ENCODE results near the gene PTPRN2.

The PTPRN2 gene

DNA sequence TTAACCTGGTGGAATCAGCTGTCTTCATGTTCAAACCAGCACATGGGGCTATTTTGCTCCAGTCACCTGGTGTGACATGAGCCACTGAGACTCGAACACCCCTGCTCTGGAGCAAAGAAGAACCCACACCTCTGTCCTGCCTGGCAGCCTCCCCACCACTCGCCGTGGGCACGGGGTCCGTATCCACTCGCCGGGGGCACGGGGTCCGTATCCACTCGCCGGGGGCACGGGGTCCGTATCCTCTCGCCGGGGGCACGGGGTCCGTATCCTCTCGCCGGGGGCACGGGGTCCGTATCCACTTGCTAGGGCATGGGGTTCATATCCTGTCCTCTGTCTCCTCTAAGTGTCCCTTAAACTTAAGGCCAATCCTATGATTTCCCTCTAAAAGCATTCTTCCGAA is 558.7 kb downstream of the PTPRN2 start:
- no peak for DNase-seq

DNA sequence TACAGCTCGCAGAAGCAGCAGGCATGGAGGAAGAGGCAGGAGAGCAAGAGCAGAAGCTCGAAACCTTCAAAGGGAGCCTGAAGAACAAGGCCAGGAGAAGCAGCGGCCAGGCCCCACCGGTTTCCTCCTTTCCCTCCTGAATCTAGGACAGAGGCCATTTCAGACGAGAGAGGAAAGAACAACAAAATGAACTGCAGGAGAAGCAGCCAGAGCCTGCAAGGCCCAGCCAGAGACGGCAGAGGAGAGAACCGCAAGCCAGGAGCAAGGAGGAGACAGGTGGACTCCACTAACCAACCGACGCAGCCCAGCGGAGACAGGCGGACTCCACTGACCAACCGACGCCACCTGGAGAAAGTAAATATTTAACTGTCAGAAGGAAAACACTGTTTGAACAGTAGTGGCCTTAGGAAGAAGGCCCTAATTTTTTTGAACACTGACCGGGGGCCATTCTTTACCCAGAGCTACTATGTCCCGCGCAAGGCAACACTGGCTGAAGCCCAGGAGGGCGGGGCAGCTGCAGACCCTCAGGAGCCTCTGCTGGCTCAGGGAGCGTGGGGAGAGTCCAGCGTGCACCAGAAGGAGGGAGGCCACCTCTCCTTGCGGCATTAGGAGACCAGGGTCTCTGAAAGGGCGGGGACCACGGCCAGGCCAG is 559.2 kb downstream of the PTPRN2 start:
- DNase-seq, result no peak

DNA sequence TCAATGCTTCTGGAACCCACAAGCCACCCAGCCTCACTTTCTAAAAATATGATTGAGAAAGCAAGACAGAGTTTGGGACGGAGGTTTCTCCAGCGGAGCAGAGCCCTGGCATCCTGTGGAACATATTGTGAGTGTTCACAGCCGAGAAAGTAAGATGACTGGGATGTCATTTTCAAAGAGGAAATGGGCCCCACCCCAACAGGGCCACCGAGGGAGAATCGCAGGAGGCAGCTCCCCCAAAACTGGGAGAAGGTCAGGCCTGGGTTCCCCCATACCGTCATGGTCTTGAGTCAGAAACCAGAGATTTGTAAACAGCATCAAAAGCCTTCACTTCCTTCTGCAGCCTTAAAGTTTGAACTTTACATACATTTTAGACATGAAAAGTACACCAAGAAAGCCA is 560.0 kb downstream of the PTPRN2 start:
- DNase-seq, result no peak

DNA sequence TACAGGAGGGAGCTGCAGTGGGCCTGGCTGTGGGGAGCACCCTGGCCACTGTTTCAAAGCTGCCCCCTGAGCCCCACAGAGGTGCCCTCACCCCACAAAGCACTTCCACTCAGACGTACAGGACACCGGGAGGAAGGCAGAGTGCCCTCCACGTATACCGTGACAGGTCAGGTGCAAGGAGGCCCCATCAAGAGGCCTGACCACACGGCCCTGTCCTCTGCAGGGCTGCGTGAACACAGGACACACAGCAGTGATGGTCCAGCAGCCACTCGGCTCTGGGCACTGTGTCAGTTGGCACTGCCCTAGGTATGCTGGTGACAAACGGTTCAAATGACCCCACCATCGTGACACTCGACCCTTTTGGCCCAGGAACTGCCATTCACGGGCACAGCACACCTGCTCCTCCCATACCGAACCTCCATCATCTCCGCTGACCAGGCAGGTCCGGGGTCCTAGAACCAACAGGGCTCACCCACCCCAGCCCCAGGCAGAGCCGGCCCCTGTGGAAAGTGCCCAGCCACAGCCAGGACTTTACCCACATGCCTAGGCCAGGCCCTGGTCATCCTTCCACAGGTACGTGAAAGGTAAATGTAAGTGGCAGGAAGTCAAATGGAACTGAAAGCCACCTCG is 560.9 kb downstream of the PTPRN2 start:
- no peak for DNase-seq

DNA sequence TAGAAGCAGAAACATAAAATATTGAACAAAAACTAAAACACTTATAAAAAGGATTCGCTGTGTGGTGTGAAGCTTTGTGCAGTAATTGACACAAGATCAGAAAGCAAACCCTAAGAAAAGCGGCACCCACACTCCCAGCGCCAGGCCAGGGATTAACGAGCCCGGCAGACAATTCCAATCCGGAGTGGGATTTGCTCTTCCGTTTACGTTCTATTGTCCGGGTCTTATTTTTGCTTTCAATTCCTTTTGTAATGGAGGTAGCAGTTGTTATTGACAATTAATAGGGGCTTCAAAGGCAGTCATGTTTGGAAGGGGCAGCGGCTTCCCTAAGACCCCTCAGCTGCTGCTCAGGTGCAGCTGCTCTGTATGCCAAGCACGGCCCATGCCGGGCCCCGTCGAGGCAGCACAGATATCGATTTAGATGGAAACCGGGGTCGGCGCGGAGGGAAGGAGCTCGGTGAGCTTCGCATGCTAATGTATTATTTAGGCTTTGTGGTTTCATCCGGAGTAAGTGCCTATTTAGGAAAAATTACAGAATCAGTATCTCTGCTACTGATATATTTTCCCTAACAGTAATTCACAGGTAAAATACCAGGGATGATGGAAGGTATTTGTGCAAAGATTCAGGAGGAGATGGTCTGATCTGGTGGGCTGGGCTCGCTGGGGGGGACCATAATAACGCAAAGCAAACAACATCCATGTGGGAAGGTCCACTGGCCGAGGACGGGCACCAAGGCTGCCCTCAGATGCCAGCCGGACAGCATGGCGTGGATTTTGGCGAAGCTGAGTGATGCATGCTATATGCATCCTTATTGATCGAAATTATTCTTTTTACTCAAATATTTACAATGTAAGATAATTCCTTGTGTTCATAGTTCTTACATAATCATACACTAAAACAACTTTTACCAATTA is 561.7 kb downstream of the PTPRN2 start:
- no peak for DNase-seq

DNA sequence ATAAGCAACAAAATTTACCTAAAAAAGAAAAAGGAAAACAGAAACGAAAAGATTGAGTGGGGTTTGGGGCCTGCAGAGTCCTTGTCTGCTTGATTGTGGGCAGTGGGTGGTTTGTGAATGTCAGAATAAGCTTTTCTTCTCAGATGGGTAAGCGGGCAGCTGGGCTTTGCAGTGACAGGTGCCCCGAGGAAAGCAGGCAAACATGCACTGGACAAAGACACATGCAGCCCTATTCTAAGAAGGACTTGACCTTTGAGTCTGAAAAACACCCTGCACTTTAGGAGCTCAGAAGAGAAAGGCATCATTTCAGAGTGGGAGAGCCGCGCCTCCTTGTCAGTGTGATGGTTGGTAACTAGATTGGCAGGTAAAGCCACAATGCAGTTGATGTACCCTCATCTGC is 562.7 kb downstream of the PTPRN2 start:
- DNase-seq, result no peak

DNA sequence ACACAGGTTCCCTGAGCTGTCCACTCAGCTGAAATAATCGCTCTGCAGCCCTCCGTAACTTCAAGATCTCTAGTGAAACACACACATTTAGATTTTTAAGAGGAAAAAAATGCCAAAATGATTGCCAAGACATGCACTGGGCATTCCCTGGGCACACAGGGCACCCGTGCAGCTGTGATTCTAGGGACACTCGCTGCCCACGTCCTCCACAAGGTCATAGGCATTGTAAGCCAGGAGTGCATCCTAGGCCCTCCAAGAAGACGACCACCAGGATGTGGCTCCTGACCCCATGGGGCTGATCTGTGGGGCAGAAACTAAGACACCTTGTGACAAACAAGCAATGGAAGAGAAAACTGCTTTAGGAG is 563.3 kb downstream of the PTPRN2 start:
- DNase-seq, result no peak

DNA sequence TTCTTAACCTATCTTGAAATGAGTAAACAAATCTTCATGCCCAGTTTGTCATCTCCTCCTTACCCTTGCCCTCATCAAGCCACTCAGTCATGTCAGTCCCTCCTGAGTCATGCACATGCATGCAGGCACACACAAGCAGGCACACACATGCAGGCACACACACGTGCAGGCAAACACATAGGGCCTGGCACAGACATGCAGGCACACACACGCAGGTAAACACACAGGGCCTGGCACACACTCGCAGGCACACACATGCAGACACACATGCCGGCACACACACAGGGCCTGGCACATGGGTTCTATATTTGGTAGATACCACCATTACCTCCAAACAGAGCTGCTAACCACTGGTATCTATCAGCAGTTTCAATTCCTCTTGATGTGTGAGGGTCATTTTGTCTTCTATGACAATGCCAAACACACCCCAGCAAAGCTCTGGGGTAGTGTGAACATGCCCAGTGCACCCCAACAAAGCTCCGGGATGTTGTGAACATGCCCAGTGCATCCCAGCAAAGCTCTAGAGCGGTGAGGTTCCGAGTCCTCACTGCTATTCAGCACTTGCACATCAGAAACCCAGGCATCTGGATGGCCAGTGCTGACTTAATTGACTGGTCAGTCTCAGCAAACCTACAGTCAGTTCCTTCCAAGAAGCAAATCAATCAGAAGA is 563.8 kb downstream of the PTPRN2 start:
- DNase-seq, result no peak

DNA sequence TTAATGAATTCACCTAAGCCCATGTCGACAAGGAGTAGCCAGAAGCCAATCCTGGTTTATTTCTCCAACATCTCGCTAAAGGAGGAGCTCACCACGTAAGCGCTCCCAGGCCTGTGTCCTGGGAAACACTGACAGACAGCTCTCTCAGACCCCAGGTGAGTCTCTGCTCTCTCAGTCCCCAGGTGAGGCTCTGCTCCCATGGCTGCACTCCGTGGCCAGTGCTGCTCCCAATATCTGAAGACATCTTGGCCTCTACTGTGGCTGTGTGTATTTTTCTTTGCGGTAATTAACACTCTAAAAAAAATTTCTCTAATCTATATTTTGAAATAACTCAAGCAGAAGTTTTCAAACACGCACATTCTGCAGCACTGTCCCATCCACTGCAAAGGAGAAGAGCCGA is 564.5 kb downstream of the PTPRN2 start:
- no peak for DNase-seq

DNA sequence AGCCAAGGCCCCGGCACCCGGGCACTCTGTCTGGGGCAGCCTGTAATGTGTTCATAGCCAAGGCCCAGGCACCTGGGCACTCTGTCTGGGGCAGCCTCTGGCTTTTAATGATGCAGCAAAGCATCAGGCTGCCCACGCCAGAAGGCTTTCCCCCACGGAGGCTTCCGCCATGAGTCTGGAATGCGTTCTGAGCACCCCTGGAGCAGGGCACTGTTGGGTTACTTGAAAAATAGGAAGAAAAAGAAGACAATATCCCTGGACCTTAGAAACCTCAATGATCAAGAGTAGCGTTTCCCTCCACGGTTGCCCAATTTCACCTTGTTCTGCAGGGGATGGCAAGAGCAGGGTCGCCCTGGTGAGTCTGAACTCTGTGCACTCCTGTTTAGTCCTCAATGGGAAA is 565.0 kb downstream of the PTPRN2 start:
- no peak for DNase-seq

DNA sequence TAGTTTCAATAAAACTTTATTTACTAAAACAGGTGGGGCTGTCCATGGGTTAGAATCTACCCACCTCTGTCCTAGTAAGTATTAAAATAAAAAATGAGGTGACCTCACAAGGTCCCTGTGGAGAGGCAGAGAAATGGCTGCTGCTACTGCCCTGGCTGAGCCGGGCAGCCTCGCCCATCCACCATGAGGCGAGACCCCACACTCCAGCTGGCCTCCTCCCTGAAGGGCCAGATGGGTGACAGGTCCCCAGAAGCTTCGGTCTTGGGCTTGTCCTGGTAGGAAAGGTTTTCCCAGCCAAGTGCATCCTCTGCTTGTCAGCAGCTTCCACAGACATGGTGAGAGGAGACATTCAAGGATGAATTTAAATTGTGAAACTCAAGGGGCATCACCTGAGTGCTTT is 565.8 kb downstream of the PTPRN2 start:
- DNase-seq, result no peak

DNA sequence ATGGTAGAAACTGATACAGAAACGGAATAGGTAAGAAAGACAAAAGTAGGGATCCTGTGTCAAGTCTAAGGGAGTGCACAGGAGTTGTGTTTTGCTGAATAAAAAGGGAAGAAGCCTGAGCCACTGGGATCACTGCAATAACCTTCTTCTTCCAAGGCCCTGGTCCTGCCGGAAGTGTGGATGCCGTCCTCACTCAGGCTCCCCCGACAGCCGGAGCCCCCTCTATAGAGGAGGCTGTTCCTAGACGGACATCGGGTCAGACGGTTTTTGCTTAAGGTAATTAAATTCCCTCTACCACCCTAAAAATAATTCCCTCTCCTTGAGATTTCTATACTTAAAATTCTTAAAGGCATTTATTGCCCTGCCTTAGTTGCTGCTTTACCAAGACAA is 566.9 kb downstream of the PTPRN2 start:
- DNase-seq, result no peak

DNA sequence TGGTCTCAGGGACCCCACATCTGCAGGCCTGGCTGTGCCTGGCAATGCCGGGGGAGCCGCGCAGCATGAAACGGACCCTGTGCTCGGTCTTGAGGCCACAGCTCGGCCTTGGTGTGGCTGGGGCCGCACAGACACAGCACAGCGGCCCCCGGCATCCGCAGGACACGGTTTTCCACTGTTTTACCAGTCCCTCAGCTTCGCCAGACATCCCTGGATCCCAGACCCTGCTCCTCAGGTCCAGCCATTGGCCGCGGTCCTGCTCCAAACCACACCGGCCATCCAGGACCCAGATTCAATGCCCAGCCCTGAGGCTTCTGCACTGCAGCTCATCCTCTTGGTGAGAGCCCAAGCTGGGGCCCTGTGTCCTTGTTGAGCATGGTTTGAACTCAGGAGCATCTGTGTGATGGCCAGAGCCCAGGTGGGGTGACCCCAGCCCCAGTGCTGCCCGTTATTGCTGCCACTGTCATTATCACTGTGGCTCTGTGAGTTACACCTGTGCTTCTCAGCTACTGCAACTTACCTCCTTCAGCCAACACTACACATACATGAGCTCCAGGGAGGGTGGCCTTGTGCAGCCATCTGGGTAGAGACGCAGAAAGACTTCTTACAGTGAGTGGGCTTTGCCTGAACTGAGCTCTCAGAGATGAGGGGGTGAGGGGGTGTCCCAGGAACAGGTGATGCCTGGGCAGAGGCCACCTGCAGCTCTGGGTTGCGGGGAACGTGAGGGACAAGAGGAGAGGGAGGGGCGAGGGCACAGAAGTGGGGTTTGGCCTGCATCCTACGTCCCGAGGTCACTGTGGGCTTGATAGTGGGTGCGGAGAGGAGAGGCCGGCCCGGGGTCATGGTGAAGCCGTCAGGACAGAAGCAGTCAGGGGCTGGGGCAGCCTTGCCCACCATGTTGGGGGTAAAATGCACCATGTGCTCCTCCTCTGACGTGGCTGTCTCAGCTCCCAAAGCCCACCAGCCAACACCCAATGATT is 567.6 kb downstream of the PTPRN2 start:
- no peak for DNase-seq

DNA sequence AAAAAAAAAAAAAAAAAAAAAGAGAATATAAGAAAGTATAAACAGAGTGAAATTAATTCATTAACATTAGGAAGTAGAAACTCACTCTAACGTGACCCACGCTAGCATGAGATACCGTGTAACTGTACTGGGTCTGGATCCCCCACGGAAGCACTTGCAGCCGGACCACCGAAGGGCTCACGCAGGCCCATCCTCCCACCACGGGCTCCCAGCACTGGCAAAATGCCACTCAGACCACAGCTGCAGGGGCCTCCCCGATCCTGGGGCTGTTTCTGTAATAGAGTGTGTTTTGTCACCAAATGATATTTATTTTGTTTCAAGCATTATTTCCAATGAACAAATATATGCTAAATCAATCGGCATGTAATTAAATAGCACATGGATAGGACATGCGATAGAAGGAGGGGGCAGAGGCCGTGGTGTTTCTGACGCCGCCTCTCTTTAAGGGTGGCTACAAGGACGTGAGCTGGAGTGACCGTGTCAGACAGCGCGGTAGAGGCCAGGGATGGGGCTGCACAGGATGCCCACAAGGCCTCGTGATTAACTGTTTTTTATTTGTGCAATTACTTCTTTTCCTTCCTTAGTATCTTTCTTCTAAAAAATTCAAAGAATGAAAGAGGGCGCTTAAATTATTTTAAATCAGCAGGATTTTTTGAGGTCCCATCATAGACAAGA is 568.5 kb downstream of the PTPRN2 start:
- no peak for DNase-seq

DNA sequence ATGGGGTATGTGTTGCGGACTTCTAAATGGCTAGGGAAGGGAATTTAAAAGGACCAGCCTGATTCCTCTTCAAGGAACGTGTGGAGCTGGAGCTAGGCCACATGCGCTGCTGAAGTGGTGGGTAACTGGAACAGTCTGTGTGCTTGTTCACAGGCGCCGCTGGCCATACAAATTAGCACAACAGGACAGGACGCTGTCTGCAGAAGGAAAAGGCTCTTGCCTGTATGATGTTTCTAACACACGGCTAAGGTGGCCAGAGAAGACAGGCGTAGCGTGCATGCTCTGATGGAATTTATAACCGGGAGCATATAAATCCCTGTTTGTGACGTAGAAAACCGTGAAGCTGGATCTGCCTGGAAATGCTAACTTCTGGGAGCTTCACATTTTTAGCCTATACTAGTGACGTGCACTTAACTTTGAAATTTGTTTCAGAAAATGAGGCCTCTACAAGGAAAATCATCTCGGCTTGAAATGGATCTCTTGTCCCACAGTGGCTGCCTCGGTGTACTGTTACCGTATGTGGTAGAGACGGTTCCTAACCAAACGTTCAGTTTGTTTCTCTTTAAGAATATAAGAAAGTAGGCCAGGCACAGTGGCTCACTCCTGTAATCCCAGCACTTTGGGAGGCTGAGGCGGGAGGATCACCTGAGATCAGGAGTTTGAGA is 569.4 kb downstream of the PTPRN2 start:
- DNase-seq, result no peak

DNA sequence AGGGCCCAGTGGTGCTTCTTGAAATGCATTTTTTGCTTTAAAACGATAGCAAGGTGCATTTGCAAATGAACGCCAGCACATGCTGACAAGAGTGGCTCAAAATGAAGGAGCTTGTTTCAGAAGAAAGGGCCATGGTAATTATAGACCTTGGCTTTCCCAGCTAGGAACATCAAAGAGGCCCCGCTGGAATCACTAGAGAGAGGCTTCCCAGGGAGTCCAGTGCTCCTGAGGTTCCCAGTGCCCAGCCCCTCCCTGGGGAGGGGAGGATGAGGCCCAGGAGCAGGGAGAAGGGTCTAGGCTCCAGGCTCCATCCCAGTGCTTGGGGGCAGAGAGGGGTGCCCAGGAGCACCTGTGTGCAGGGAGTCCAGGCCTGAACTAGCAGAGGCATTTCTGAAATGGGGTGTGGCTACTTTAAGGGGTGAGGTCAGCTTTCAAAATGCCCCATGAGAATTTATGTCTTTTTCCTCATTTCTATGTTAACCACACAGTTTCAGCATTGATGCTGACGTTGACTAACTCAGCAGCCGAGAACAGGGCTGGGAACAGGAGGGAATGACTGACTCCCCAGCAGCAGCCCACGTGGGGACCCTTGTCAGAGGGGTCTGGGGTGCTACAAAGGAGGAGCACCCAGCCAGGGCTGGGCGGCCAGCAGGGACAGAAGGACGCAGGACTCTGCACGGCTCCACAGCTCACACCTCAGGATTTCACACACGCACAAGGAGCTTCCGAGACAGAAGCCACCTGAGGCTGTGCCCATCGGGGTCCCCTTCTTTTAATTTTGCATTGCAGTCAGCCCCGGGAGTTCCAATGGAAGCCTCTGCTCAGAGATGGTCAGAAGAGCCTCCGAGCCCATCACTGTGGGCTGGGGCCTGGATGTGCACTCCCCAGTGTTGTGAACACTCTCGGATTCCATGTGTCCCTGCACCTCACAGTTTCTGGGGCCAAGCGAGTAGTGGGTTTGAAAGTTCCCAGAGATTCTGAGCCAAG is 570.2 kb downstream of the PTPRN2 start:
- no peak for DNase-seq

DNA sequence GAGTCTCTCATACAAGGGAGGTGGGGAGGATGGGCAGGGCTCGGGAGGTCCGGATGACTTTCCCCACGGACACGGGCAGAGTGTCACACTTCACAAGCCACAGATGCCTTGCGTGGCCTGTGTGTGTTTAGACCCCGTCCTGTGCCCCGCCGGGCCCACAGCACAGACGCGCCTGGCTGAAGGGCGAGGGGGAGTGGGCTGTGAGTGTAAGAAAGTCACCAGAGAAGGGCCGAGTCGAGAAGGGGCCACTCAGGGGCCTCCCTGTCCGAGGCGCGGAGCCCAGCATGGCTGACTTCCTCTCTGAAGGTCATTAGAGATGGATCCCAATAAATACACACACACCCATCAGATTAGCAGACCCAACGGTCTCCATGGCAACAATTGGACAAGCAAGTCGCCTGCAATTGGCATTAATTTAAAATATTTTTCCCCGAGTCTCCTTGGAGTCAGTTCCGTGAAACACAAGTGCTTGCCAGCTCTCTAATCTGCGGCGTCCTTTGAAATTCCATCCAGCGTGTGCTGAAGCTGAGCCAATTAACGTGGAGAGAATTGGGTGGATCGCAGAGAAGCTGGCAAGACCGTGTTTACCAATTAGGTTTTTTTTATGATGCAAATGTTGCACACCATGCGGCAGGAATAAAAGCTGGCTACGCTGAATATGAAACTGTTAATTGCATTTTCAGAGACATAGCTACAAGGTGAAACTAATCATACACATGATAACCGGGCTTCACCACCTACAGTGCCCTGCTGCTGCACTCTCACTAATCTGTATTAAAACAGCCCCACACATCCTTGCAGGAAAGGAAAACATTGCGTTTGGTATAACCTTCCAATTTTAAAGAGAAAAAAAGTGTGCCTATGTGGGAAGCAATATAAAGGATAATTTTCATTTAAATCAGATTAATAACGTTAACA is 571.2 kb downstream of the PTPRN2 start:
- peak; percentile 60 for DNase-seq

DNA sequence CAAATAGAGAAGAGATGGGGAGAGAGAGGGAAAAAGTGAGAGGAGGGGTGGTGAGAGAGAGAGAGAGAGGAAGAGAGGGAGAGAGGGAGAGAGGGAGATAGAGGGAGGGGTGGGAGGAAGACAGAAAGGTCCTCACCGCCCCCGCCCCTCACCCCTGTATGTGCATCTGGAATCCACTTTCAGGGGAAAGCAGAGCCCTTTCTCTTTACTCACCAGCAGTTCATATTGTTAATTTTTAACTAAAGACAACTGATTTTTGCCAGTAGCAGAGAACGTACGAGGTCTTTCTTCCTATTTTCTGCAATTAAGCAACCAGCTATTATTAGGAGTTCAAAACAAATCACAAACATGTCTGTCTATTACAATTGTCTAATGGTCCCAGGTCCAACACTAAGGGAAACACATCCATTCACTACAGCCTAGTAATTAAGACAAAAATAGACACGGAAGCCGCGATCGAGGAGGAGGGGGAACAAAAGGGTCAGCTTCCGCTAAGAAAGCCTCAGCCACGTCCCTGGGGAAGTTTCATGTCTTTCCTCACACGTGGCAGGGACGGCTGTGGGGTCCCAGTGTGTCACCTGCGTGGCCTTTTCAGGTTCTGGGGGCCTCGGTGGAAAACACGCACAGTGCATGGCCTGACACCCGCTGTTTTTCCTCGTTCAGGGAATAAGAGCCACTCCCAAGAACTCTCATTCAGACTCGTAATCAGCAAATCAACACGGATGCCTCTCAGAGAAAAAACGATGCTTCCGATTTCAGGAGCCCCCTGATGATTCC is 572.0 kb downstream of the PTPRN2 start:
- DNase-seq, result no peak
